ENCODE measurements around the gene INO80C. TPM values are rescaled to one million over a fixed set of nuclear protein-coding genes. Genes with fewer than 3 reads are reported as not detected.
"Not testable (repeated sequence)": the region's sequence is repeated elsewhere in the genome, so short reads cannot be mapped to it uniquely, and the experiment has no call there.

Gene INO80C
- polyA plus RNA-seq, 1 donor: 31.2 TPM

DNA sequence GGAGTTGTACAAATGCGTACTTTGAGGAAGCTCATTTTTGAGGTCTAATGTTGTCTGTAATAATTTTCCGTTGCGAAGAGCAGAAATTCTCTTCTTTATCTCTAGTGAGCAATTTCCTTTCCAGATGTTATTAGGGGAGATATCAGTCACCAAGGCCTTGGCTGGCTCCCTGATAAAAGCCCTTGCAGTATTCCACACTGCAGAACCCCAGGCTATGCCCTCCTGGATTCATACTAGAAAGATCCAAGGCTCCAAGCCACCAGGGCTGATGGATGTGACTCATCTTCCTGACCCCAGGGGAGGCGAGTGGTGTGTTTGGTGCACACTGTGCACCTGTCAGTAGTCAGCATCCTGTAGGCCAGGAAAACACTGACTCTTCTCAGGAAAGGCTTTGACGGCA lies 34.7 kb downstream of the INO80C start:
- no peaks in the 10 kb centered on the region for H3K9me3 ChIP-seq (ENCODE audit: control insufficient read depth, low read depth, low read length)
- DNase-seq: peak in 1 of 2 donors; percentile 30
- H3K4me1 ChIP-seq (ENCODE audit: control insufficient read depth, insufficient read depth, low read length): peaks cover 19% of the 10 kb centered on the region
- WGBS (ENCODE audit: insufficient coverage, low lambda C conversion rate): no CpG with 5 or more reads among the region's 5 CpGs
- H3K27ac ChIP-seq (ENCODE audit: low read length): no peak overlapping the region
- H3K4me3 ChIP-seq (ENCODE audit: low read length): no peak overlapping the region
- peaks cover 6% of the 10 kb centered on the region for H3K36me3 ChIP-seq (ENCODE audit: control insufficient read depth, insufficient read depth, low read length)
- H3K27me3 ChIP-seq (ENCODE audit: control insufficient read depth, insufficient read depth, low read length): no peaks in the 10 kb centered on the region

- no peak overlapping the region for H3K27ac ChIP-seq (ENCODE audit: low read length)
- WGBS (ENCODE audit: insufficient coverage, low lambda C conversion rate): no CpG with 5 or more reads among the region's 1 CpG
- H3K4me3 ChIP-seq (ENCODE audit: low read length): no peak overlapping the region
- H3K9me3 ChIP-seq (ENCODE audit: control insufficient read depth, low read depth, low read length): no peaks in the 10 kb centered on the region
- H3K27me3 ChIP-seq (ENCODE audit: control insufficient read depth, insufficient read depth, low read length): no peaks in the 10 kb centered on the region
- H3K36me3 ChIP-seq (ENCODE audit: control insufficient read depth, insufficient read depth, low read length): no peaks in the 10 kb centered on the region
- no peak for DNase-seq
- H3K4me1 ChIP-seq (ENCODE audit: control insufficient read depth, insufficient read depth, low read length): peaks cover 33% of the 10 kb centered on the region
Observed at GRCh38 chr18:35460736-35461161, 37.0 kb downstream of the INO80C start.

- no peaks in the 10 kb centered on the region for H3K36me3 ChIP-seq (ENCODE audit: control insufficient read depth, insufficient read depth, low read length)
- no CpG with 5 or more reads among the region's 2 CpGs for WGBS (ENCODE audit: insufficient coverage, low lambda C conversion rate)
- H3K9me3 ChIP-seq (ENCODE audit: control insufficient read depth, low read depth, low read length): no peaks in the 10 kb centered on the region
- DNase-seq: no peak
- no peaks in the 10 kb centered on the region for H3K27me3 ChIP-seq (ENCODE audit: control insufficient read depth, insufficient read depth, low read length)
- H3K27ac ChIP-seq (ENCODE audit: low read length): no peak overlapping the region
- peaks cover 28% of the 10 kb centered on the region for H3K4me1 ChIP-seq (ENCODE audit: control insufficient read depth, insufficient read depth, low read length)
- H3K4me3 ChIP-seq (ENCODE audit: low read length): no peak overlapping the region
Observed at GRCh38 chr18:35459997-35460396, 37.8 kb downstream of the INO80C start.

- peak; percentile 82 to 91 for DNase-seq
- no peaks in the 10 kb centered on the region for H3K27me3 ChIP-seq (ENCODE audit: control insufficient read depth, insufficient read depth, low read length)
- H3K27ac ChIP-seq (ENCODE audit: low read length): peak overlapping the region; percentile 64
- no CpG with 5 or more reads among the region's 4 CpGs for WGBS (ENCODE audit: insufficient coverage, low lambda C conversion rate)
- H3K9me3 ChIP-seq (ENCODE audit: control insufficient read depth, low read depth, low read length): no peaks in the 10 kb centered on the region
- peaks cover 28% of the 10 kb centered on the region for H3K4me1 ChIP-seq (ENCODE audit: control insufficient read depth, insufficient read depth, low read length)
- no peak overlapping the region for H3K4me3 ChIP-seq (ENCODE audit: low read length)
- H3K36me3 ChIP-seq (ENCODE audit: control insufficient read depth, insufficient read depth, low read length): no peaks in the 10 kb centered on the region
Observed at GRCh38 chr18:35458677-35459441, 38.9 kb downstream of the INO80C start.

GRCh38 chr18:35458271-35458670 lies 39.5 kb downstream of the INO80C start:
- Histone ChIP-seq H3K4me1 (ENCODE audit: control insufficient read depth, insufficient read depth, low read length) (peaks cover 28% of the 10 kb centered on the region), H3K36me3 (ENCODE audit: control insufficient read depth, insufficient read depth, low read length) (no peaks in the 10 kb centered on the region), H3K4me3 (ENCODE audit: low read length) (no peak overlapping the region), H3K27me3 (ENCODE audit: control insufficient read depth, insufficient read depth, low read length) (no peaks in the 10 kb centered on the region), H3K9me3 (ENCODE audit: control insufficient read depth, low read depth, low read length) (no peaks in the 10 kb centered on the region), H3K27ac (ENCODE audit: low read length) (peak overlapping the region; percentile 50)
- WGBS (ENCODE audit: insufficient coverage, low lambda C conversion rate): no CpG with 5 or more reads among the region's 1 CpG
- DNase-seq: peak in 1 of 2 donors; percentile 34

DNA sequence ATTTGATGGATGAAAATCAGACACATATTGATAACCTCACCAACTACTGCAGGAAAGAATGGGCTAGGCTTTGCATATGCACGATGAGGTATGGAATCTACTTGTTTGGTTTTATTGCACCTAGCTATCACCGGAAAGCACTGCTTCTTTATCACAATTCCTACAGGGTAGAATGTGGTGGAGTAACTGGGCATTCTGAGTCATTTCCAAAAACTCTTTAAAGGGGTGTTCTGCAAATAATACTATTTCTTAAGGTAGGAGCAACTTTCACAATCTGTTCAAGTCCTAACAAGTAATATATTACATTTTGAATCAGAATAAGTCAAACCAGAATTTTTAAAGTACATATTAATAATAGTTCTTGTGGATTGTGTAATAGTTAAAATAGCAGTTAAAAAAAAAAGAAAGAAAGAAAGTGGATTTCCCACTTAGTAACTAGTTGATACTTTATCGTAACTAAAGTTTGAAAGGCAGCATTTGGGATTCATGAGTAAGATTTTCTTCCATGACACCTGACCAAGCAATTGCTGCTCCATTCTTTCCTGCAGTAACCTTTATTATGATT lies 40.5 kb downstream of the INO80C start:
- no peak overlapping the region for H3K27ac ChIP-seq (ENCODE audit: low read length)
- WGBS (ENCODE audit: insufficient coverage, low lambda C conversion rate): 100% methylated on average over 1 of the region's 3 CpGs

GRCh38 chr18:35455926-35456763 lies 41.6 kb downstream of the INO80C start:
- WGBS (ENCODE audit: insufficient coverage, low lambda C conversion rate): 67% methylated on average over 2 of the region's 10 CpGs
- H3K27ac ChIP-seq (ENCODE audit: low read length): no peak overlapping the region
- peak; percentile 23 to 68 for DNase-seq

More for the DNA sequence above, 40.5 kb downstream of the INO80C start:
- no peak overlapping the region for H3K4me3 ChIP-seq (ENCODE audit: low read length)
- no peaks in the 10 kb centered on the region for H3K36me3 ChIP-seq (ENCODE audit: control insufficient read depth, insufficient read depth, low read length)
- peaks cover 28% of the 10 kb centered on the region for H3K4me1 ChIP-seq (ENCODE audit: control insufficient read depth, insufficient read depth, low read length)
- DNase-seq: no peak
- H3K27me3 ChIP-seq (ENCODE audit: control insufficient read depth, insufficient read depth, low read length): no peaks in the 10 kb centered on the region
- no peaks in the 10 kb centered on the region for H3K9me3 ChIP-seq (ENCODE audit: control insufficient read depth, low read depth, low read length)

DNA sequence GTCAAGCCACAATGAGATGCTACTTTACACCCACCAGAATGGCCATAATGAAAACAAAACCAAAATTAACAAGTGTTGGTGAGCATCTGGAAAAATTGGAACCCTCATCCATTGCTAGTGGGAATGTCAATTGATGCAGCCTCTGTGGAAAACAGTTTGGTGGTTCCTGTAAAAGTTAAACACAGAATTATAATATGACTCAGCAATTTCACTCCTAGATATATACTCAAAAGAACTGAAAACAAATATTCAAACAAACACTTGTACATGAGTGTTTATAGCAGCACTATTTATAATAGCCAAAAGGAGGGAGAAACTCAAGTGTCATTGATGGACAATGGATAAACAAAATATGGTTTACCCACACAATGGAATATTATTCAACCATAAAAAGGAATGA lies 43.0 kb downstream of the INO80C start:
- H3K27ac ChIP-seq (ENCODE audit: low read length): no peak overlapping the region
- no peaks in the 10 kb centered on the region for H3K9me3 ChIP-seq (ENCODE audit: control insufficient read depth, low read depth, low read length)
- no peak overlapping the region for H3K4me3 ChIP-seq (ENCODE audit: low read length)
- H3K27me3 ChIP-seq (ENCODE audit: control insufficient read depth, insufficient read depth, low read length): no peaks in the 10 kb centered on the region
- no peaks in the 10 kb centered on the region for H3K36me3 ChIP-seq (ENCODE audit: control insufficient read depth, insufficient read depth, low read length)
- H3K4me1 ChIP-seq (ENCODE audit: control insufficient read depth, insufficient read depth, low read length): peaks cover 26% of the 10 kb centered on the region
- no peak for DNase-seq

More at GRCh38 chr18:35455926-35456763, 41.6 kb downstream of the INO80C start:
- no peaks in the 10 kb centered on the region for H3K36me3 ChIP-seq (ENCODE audit: control insufficient read depth, insufficient read depth, low read length)
- peaks cover 28% of the 10 kb centered on the region for H3K4me1 ChIP-seq (ENCODE audit: control insufficient read depth, insufficient read depth, low read length)
- no peaks in the 10 kb centered on the region for H3K27me3 ChIP-seq (ENCODE audit: control insufficient read depth, insufficient read depth, low read length)
- no peaks in the 10 kb centered on the region for H3K9me3 ChIP-seq (ENCODE audit: control insufficient read depth, low read depth, low read length)
- no peak overlapping the region for H3K4me3 ChIP-seq (ENCODE audit: low read length)

- H3K4me3 ChIP-seq (ENCODE audit: low read length); H3K27ac ChIP-seq (ENCODE audit: low read length); H3K27me3 ChIP-seq (ENCODE audit: control insufficient read depth, insufficient read depth, low read length); H3K9me3 ChIP-seq (ENCODE audit: control insufficient read depth, low read depth, low read length); DNase-seq; H3K36me3 ChIP-seq (ENCODE audit: control insufficient read depth, insufficient read depth, low read length): not testable (repeated sequence)
- no CpG with 5 or more reads among the region's 4 CpGs for WGBS (ENCODE audit: insufficient coverage, low lambda C conversion rate)
- peaks cover 13% of the 10 kb centered on the region for H3K4me1 ChIP-seq (ENCODE audit: control insufficient read depth, insufficient read depth, low read length)
Observed at GRCh38 chr18:35453065-35453464, 44.7 kb downstream of the INO80C start.

GRCh38 chr18:35451916-35452315 lies 45.8 kb downstream of the INO80C start:
- peaks cover 4% of the 10 kb centered on the region for H3K4me1 ChIP-seq (ENCODE audit: control insufficient read depth, insufficient read depth, low read length)
- no peak overlapping the region for H3K27ac ChIP-seq (ENCODE audit: low read length)
- no peaks in the 10 kb centered on the region for H3K27me3 ChIP-seq (ENCODE audit: control insufficient read depth, insufficient read depth, low read length)
- H3K36me3 ChIP-seq (ENCODE audit: control insufficient read depth, insufficient read depth, low read length): no peaks in the 10 kb centered on the region
- no peak for DNase-seq
- no peak overlapping the region for H3K4me3 ChIP-seq (ENCODE audit: low read length)
- no CpG with 5 or more reads among the region's 1 CpG for WGBS (ENCODE audit: insufficient coverage, low lambda C conversion rate)
- no peaks in the 10 kb centered on the region for H3K9me3 ChIP-seq (ENCODE audit: control insufficient read depth, low read depth, low read length)

Measured in large intestine (tissue), 3 donors.